HG03159 (cell line): ENCODE measurements around the gene WFDC8.
"Not testable (repeated sequence)": the region's sequence is repeated elsewhere in the genome, so short reads cannot be mapped to it uniquely, and the experiment has no call there.

Experiments
- ATAC-seq: cut with Tn5 transposase; IDR thresholded peaks from one replicate; pipeline ENCODE4 v1.9.1; 2021; ENCODE audit warnings: mild to moderate bottlenecking, moderate library complexity; ENCODE audit not compliant: unreplicated experiment

WFDC8 gene

GRCh38 chr20:45579184-45579583, at the start of gene WFDC8:
TSS of gene WFDC8 (minus strand) at chr20:45579284. CDS start at chr20:45579247, 37 bp downstream.
- ATAC-seq: no peak

- ATAC-seq: no peak
Measured at GRCh38 chr20:45626540-45626939, 47.5 kb upstream of the WFDC8 start.

DNA sequence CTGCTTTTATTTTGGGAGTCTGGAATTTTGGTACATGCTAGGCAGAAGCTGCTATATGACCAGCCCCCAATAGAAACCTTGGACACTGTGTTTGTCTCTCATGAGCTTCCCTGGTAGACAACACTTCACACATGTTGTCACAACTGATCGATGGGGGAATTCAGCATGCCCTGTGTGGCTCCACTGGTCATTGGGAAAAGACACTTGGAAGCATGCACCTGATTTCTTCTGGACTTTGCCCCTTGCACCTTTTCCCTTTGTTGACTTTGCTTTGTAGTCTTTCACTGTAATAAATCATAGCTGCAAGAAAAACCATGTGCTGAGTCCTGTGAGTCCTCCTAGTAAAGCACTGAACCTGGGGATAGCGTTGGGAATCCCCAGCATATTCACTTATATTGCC, 42.5 kb upstream of the WFDC8 start:
- ATAC-seq: no peak

DNA sequence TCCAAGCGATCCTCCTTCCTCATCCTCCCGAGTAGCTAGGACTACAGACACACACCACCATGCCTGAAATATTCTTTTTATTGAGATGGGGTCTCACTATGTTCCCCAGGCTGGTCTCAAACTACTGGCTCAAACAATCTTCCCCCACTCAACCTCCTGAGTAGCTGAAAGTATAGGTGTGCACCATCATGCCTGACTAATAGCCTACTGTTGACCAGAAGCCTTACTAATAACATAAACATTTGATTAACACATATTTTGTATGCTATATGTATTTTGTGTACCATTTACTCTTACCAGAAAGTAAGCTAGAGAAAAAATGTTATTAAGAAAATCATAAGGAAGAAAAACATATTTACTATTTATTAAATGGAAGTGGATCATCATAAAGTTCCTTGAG, 38.5 kb upstream of the WFDC8 start:
- ATAC-seq: no peak

- no peak for ATAC-seq
Measured at GRCh38 chr20:45612314-45612713, 33.2 kb upstream of the WFDC8 start.

DNA sequence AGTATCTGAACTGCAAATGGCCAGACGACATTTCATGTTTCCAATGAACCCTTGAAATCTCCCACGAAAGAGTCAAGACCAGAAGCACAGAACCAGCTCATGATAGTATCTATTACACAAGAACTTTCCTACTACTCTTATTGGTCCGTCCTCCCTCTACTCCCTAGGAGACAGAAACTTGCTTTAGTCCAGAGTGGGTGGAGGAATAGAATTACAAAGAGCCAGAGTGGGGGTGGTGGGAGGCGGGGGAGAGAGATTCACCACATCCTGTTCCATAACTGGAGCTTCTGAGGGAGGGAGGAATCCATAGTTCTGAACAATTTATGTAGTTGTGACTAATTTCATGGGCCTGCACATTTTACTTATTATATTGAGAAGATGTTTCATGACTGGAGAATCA, 32.0 kb upstream of the WFDC8 start:
- no peak for ATAC-seq

DNA sequence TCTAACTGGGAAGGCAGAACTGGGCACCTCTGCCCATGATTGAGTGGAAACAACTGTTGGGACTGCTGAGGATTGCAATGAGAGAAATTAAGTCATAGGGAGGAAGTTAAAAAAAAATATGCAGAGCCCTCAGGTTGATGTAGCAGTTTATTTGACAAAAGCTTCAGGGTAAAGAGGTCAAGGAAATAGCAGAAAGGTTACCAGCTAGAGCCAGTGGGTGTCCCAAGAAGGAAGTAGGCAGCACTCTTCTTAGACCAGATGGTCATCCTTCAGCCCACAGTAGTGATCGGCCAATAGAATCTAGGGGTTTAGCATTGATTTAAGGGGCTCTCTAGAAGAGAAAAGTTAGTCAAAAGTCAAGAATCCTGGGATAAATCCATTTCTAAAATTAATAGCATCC, 28.7 kb upstream of the WFDC8 start:
- ATAC-seq: no peak

DNA sequence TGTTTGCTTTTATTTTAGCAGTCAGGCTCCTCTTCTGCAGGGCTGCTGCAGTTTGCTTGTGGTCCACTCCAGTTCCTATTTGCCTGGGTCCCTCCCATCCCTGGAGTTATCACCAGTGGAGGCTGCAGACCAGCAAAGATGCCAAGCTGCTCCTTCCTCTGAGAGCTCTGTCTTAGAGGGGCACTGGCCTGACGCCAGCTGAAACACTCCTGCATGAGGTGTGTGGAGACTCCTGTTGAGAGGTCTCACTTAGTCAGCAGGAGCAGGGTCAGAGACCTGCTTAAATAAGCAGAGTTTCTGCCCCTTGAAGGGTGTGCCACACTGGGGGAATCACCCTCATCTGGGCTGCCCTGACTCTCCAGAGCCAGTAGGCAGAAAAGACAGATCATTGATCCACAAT, 16.2 kb upstream of the WFDC8 start:
- ATAC-seq: no peak

DNA sequence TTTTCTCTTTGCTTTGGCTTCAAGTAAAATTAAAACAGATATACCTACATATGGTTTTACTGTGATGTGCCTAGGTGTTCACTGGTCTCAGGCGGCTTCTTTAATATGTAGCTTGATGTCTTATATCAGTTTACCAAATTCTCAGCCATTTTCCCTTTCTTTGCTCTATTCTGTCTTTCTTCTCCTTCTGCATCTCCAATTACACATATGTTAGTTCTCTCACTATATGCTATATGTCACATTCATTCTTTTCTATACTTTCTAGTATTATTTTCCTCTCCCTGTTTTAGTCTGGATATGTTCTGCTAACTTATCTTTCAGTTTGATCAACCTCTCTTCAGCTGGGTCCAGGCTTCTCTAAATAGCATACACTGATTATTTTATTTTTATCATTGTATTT, 14.4 kb upstream of the WFDC8 start:
- no peak for ATAC-seq

DNA sequence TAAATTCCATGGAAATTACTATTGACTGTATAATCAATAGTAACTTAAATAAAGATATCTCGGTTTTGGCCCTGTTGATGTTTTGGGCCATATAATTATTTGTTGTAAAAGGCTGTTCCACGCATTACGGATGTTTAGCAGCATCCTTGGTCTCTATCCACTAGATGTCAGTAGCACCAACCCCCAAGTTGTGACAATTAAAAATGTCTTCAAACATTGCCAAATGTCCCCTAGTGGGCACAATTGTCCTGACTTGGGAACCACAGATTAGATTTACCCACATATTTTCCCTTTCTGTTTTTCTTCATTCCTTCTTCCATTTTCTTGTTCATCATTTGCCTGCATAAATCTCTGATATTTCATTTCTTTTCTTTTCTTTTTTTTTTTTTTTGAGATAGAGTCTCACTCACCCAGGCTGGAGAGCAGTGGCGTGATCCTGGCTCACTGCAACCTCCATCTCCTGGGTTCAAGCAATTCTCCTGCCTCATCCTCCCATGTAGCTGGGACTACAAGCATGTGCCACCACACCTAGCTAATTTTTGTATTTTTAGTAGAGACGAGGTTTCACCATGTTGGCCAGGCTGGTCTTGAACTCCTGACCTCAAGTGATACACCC, 13.6 kb upstream of the WFDC8 start:
- ATAC-seq: peak; percentile 63

GRCh38 chr20:45589725-45590124, 10.6 kb upstream of the WFDC8 start:
- ATAC-seq: no peak

GRCh38 chr20:45588800-45589199, 9.7 kb upstream of the WFDC8 start:
- ATAC-seq: no peak

GRCh38 chr20:45585986-45586385, 6.9 kb upstream of the WFDC8 start:
- not testable (repeated sequence) for ATAC-seq

GRCh38 chr20:45584294-45584693, 5.2 kb upstream of the WFDC8 start:
- ATAC-seq: not testable (repeated sequence)

DNA sequence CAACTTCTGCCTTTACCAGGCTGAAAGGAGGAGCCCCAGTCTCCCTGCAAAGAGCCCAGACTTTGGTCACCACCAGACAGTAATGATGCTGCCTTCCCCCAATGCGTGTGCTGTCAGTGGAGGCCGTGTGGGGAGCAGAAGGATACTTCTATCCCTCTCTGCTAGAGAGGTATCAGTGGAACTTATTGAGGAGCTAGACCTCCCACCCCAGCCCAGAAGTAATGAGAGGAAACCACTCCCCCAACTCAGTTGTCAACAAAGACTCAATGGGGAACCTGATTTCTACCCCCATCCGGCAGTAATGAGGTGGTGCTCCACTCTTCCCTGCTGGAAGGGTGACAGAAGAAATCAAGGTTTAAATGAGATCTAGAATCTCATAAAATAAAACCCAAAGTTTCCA, 4.4 kb upstream of the WFDC8 start:
- no peak for ATAC-seq

DNA sequence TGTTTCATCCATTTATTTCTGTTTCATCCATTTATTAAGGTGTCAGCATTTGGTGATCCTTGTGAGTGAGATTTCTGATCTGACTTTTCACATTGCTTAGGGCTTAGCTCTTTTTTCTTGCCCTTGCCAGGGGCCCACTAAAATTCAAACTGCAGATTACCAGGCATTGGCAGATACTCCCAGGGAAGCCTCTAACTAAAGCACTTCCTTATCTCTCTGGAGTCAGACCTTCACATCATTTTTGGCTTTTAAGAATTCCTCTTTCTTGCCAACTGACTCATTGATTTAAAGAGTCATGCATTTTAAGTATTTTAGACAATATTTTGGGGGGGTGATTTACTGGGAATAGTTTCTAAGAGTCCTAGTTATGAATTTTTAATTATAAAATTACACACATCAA, 2.6 kb upstream of the WFDC8 start:
- ATAC-seq: no peak

- no peak for ATAC-seq
Measured at GRCh38 chr20:45578231-45578630, 853 bp downstream of the WFDC8 start.

DNA sequence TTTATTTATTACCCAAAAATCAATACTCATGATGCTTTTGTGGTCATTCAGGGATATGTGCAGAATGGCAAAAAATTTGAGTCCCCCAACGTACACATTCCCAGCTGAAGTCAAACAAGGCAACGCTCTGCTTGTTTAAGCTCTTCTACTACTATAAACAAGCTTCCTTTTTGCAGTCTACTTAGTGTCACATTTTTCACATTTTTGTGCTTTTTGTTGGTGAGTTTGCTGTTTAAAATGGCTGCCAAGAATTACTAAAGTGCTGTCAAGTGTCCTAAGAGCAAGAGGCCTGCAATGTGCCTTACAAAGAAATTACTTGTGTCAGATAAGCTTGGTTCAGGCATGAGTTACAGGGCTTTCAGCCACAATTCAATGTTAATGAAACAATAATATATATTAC, 2.1 kb downstream of the WFDC8 start:
- no peak for ATAC-seq

- ATAC-seq: no peak
Measured at GRCh38 chr20:45575931-45576330, 3.2 kb downstream of the WFDC8 start.

GRCh38 chr20:45569650-45570049, 9.4 kb downstream of the WFDC8 start:
- ATAC-seq: not testable (repeated sequence)

DNA sequence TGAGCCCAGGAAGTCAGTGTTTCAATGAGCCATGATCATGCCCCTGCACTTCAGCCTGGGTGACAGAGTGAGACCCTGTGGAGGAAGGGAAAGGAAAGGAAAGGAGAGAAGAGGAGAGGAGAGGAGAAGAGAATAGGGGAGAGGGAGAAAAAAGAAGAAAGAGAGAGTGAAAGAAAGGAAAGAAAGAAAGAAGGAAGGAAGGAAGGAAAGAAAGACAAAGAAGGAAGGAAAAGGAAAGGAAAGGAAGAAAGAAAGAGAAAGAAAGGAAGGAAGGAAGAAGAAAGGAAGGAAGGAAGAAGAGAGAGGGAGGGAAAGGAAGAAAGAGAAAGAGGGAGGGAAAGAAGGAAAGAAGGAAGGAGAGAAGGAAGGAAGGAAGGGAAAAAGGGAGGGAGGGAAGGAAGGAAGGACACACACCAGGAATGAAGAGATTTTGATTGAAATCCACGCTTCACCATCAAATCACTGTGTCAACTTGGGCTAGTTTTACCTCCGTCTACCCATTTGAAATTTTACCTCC, 14.3 kb downstream of the WFDC8 start:
- ATAC-seq: no peak

GRCh38 chr20:45555198-45555597, 23.9 kb downstream of the WFDC8 start:
- no peak for ATAC-seq

- no peak for ATAC-seq
Measured at GRCh38 chr20:45552456-45552855, 26.6 kb downstream of the WFDC8 start.
